GM23338 (cell line): ENCODE data around the gene NT5DC3. TPM values are rescaled to one million over a fixed set of nuclear protein-coding genes. Genes with fewer than 3 reads are reported as not detected.

Experiments
- ATAC-seq: fragments of 200-7000 bp; cut with Tn5 transposase; 3 replicates; pipeline ENCODE4 v1.9.1; 2020
- DNase-seq: peaks from one replicate; pipeline ENCODE4 v3.0.0-alpha.2; 2015; ENCODE audit warnings: low spot score
- H2AFZ ChIP-seq: fragments of 200-600 bp; sonication (generic); 2 replicates; pipeline ENCODE4 v1.8.0; 2016; ENCODE audit warnings: antibody characterized with exemption, mild to moderate bottlenecking, moderate library complexity
- H3F3A ChIP-seq: fragments of 200-600 bp; sonication (generic); replicated peaks from 2 replicates; pipeline ENCODE4 v1.8.0; 2017; ENCODE audit warnings: antibody characterized with exemption, mixed run types, low read depth
- H3K27ac ChIP-seq: fragments of 200-600 bp; sonication (generic); 2 replicates; pipeline ENCODE4 v1.6.1; 2016; ENCODE audit warnings: low read depth
- H3K27me3 ChIP-seq: fragments of 200-600 bp; sonication (generic); 2 replicates; pipeline ENCODE4 v1.8.0; 2016; ENCODE audit warnings: mild to moderate bottlenecking, mixed run types, moderate library complexity; ENCODE audit not compliant: insufficient read depth
- H3K36me3 ChIP-seq: fragments of 200-600 bp; sonication (generic); 2 replicates; pipeline ENCODE4 v1.8.0; 2016; ENCODE audit warnings: mild to moderate bottlenecking; ENCODE audit not compliant: insufficient read depth
- H3K4me1 ChIP-seq: fragments of 200-600 bp; sonication (generic); 2 replicates; pipeline ENCODE4 v1.8.0; 2016; ENCODE audit warnings: mild to moderate bottlenecking, moderate library complexity; ENCODE audit not compliant: insufficient read depth
- H3K4me2 ChIP-seq: fragments of 200-600 bp; sonication (generic); 2 replicates; pipeline ENCODE4 v1.7.1; 2017; ENCODE audit warnings: mixed run types
- H3K4me3 ChIP-seq: fragments of 200-600 bp; sonication (generic); 2 replicates; pipeline ENCODE4 v1.6.1; 2016; ENCODE audit warnings: mixed run types
- H3K79me2 ChIP-seq: fragments of 200-600 bp; sonication (generic); replicated peaks from 2 replicates; pipeline ENCODE4 v1.8.0; 2017; ENCODE audit warnings: mild to moderate bottlenecking; ENCODE audit not compliant: insufficient read depth
- H3K9me2 ChIP-seq: fragments of 200-600 bp; sonication (generic); 2 replicates; pipeline ENCODE4 v1.8.0; 2017; ENCODE audit not compliant: insufficient read depth
- H4K20me1 ChIP-seq: fragments of 200-600 bp; sonication (generic); replicated peaks from 2 replicates; pipeline ENCODE4 v1.8.0; 2017; ENCODE audit warnings: mild to moderate bottlenecking; ENCODE audit not compliant: insufficient read depth
- H3K27ac Mint-ChIP-seq: 2 replicates; pipeline ENCODE4 v1.8.0; 2020; ENCODE audit warnings: inconsistent platforms, mild to moderate bottlenecking, moderate library complexity, mixed read lengths
- H3K27me3 Mint-ChIP-seq: 3 replicates; pipeline ENCODE4 v1.8.0; 2022; ENCODE audit warnings: low read depth, mild to moderate bottlenecking, moderate library complexity, mixed read lengths, inconsistent platforms; ENCODE audit not compliant: insufficient read depth, poor library complexity
- H3K36me3 Mint-ChIP-seq: 3 replicates; pipeline ENCODE4 v1.8.0; 2021; ENCODE audit warnings: low read depth, mild to moderate bottlenecking, inconsistent platforms, moderate library complexity, mixed read lengths
- H3K4me1 Mint-ChIP-seq: 3 replicates; pipeline ENCODE4 v1.8.0; 2020; ENCODE audit warnings: mild to moderate bottlenecking, inconsistent platforms, mixed read lengths
- H3K4me3 Mint-ChIP-seq: 3 replicates; pipeline ENCODE4 v1.8.0; 2021; ENCODE audit warnings: moderate library complexity, mild to moderate bottlenecking, inconsistent platforms, mixed read lengths
- H3K9me3 Mint-ChIP-seq: 3 replicates; pipeline ENCODE4 v1.8.0; 2020; ENCODE audit warnings: moderate library complexity, mild to moderate bottlenecking, inconsistent platforms, mixed read lengths
- CREB1 ChIP-seq: fragments of 250-450 bp; sonication (Bioruptor Pico); IDR thresholded peaks from 2 replicates; pipeline ENCODE4 v1.5.0; 2020; ENCODE audit warnings: low read depth, mild to moderate bottlenecking, moderate library complexity
- EZH2 ChIP-seq: fragments of 200-600 bp; sonication (generic); IDR thresholded peaks from one replicate; pipeline ENCODE4 v1.8.0; 2017; ENCODE audit warnings: antibody characterized with exemption, mild to moderate bottlenecking, low read depth; ENCODE audit not compliant: unreplicated experiment
- EZH2phosphoT487 ChIP-seq: fragments of 200-600 bp; sonication (generic); IDR thresholded peaks from one replicate; pipeline ENCODE4 v1.8.1; 2018; ENCODE audit warnings: antibody characterized with exemption; ENCODE audit not compliant: unreplicated experiment
- JUNB ChIP-seq: IDR thresholded peaks from one replicate; pipeline ENCODE4 v1.6.1; 2016; ENCODE audit warnings: antibody characterized with exemption; ENCODE audit not compliant: unreplicated experiment
- ZNF114 ChIP-seq: fragments of 250-450 bp; sonication (Bioruptor Pico); IDR thresholded peaks from 2 replicates; pipeline ENCODE4 v1.5.0; 2020; ENCODE audit warnings: mild to moderate bottlenecking, moderate library complexity
- ZNF331 ChIP-seq: fragments of 250-450 bp; sonication (Bioruptor Pico); IDR thresholded peaks from 2 replicates; pipeline ENCODE4 v1.5.0; 2020; ENCODE audit warnings: low read depth, mild to moderate bottlenecking, moderate library complexity
- polyA plus RNA-seq: library from polyadenylated mRNA; unstranded; fragments of >200 nt; fragmentation: Nextera tagmentation; extraction: Ambion mirVana; gene quantifications from 2 replicates; pipeline ENCODE4 v1.2.1, GENCODE V29; 2016
- total RNA-seq: library from RNA; depleted of rRNA; stranded (reverse); fragments of >200 nt; shearing (Covaris generic); gene quantifications from 2 replicates; pipeline ENCODE4 v1.2.3, GENCODE V29; 2014
- TF ChIP-seq, protein P1 (sequence below), 2 experiments: fragments of 200-600 bp in 1 of 2; sonication (generic) in 1 of 2; conservative IDR thresholded peaks; 2 replicates each; pipeline versions ENCODE4 v1.5.1 to v1.6.1; 2016 to 2017; ENCODE audit warnings: antibody characterized with exemption in 2 of 2, low read depth in 2 of 2, mild to moderate bottlenecking in 2 of 2, moderate library complexity in 1 of 2
- TF ChIP-seq, protein P2 (sequence below): fragments of 250-450 bp; sonication (Bioruptor Pico); IDR thresholded peaks from 2 replicates; pipeline ENCODE4 v1.5.0; 2020; ENCODE audit warnings: mild to moderate bottlenecking, moderate library complexity
- TF ChIP-seq, protein P3 (sequence below): IDR thresholded peaks from one replicate; pipeline ENCODE4 v1.6.1; 2018; ENCODE audit warnings: antibody characterized with exemption; ENCODE audit not compliant: unreplicated experiment

Gene NT5DC3
- total and polyA plus RNA-seq, 2 experiments from 2014 or later = 2.2 to 12.5 TPM

DNA sequence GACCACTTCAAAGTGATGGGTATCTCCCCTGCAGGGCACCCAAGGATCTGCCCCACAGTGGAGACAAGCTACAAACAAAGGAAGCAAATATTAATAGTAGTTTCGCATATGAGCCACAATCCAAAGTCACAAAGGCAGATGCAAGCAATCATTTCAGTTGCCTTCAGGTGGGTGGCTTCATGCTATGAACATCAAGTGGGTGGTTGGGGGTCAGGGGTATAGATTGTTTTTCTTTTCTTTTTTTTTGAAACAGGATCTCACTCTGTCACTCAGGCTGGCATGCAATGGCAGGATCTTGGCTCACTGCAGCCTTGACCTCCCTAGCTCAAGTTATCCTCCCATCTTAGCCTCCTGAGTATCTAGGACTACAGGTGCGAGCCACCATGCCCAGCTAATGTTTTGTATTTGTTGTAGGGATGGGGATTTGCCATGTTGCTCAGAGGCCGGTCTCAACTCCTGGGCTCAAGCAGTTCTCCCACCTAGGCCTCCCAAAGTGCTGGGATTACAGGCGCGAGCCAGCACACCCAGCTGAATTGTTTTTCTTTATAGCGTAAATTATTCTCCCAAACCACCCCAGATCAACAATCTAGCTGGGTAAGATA is 13.4 kb upstream of the NT5DC3 start:
- no peak overlapping the region for H3K27ac Mint-ChIP-seq

More for the DNA sequence above, 13.4 kb upstream of the NT5DC3 start:
- Histone ChIP-seq H3K4me3 (no peak overlapping the region), H3K9me2 (no peaks in the 10 kb centered on the region; the same call in 1 of the 2 replicates), H3K36me3 (no peaks in the 10 kb centered on the region), H3F3A (no peaks in the 10 kb centered on the region), H4K20me1 (no peaks in the 10 kb centered on the region), H3K27ac (no peak overlapping the region), H2AFZ (no peak overlapping the region), H3K4me2 (no peak overlapping the region), H3K79me2 (no peaks in the 10 kb centered on the region), H3K4me1 (no peaks in the 10 kb centered on the region), H3K27me3 (no peaks in the 10 kb centered on the region)
- Mint-ChIP-seq H3K36me3 (no peaks in the 10 kb centered on the region), H3K4me3 (no peak overlapping the region), H3K9me3 (no peaks in the 10 kb centered on the region), H3K4me1 (peaks cover 7% of the 10 kb centered on the region), H3K27me3 (peaks cover 4% of the 10 kb centered on the region)
- TF ChIP-seq EZH2phosphoT487 (no peak), ZNF331 (CRISPR knock-in tag) (no peak), JUNB (no peak), ZNF114 (CRISPR knock-in tag) (no peak), EZH2 (no peak), CREB1 (CRISPR knock-in tag) (no peak)
- TF ChIP-seq, protein P1, sequence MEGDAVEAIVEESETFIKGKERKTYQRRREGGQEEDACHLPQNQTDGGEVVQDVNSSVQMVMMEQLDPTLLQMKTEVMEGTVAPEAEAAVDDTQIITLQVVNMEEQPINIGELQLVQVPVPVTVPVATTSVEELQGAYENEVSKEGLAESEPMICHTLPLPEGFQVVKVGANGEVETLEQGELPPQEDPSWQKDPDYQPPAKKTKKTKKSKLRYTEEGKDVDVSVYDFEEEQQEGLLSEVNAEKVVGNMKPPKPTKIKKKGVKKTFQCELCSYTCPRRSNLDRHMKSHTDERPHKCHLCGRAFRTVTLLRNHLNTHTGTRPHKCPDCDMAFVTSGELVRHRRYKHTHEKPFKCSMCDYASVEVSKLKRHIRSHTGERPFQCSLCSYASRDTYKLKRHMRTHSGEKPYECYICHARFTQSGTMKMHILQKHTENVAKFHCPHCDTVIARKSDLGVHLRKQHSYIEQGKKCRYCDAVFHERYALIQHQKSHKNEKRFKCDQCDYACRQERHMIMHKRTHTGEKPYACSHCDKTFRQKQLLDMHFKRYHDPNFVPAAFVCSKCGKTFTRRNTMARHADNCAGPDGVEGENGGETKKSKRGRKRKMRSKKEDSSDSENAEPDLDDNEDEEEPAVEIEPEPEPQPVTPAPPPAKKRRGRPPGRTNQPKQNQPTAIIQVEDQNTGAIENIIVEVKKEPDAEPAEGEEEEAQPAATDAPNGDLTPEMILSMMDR (conservative IDR thresholded peaks at IDR 0.05; ENCODE audit: low read depth in 2 of 2) = no peak
- TF ChIP-seq, protein P2, sequence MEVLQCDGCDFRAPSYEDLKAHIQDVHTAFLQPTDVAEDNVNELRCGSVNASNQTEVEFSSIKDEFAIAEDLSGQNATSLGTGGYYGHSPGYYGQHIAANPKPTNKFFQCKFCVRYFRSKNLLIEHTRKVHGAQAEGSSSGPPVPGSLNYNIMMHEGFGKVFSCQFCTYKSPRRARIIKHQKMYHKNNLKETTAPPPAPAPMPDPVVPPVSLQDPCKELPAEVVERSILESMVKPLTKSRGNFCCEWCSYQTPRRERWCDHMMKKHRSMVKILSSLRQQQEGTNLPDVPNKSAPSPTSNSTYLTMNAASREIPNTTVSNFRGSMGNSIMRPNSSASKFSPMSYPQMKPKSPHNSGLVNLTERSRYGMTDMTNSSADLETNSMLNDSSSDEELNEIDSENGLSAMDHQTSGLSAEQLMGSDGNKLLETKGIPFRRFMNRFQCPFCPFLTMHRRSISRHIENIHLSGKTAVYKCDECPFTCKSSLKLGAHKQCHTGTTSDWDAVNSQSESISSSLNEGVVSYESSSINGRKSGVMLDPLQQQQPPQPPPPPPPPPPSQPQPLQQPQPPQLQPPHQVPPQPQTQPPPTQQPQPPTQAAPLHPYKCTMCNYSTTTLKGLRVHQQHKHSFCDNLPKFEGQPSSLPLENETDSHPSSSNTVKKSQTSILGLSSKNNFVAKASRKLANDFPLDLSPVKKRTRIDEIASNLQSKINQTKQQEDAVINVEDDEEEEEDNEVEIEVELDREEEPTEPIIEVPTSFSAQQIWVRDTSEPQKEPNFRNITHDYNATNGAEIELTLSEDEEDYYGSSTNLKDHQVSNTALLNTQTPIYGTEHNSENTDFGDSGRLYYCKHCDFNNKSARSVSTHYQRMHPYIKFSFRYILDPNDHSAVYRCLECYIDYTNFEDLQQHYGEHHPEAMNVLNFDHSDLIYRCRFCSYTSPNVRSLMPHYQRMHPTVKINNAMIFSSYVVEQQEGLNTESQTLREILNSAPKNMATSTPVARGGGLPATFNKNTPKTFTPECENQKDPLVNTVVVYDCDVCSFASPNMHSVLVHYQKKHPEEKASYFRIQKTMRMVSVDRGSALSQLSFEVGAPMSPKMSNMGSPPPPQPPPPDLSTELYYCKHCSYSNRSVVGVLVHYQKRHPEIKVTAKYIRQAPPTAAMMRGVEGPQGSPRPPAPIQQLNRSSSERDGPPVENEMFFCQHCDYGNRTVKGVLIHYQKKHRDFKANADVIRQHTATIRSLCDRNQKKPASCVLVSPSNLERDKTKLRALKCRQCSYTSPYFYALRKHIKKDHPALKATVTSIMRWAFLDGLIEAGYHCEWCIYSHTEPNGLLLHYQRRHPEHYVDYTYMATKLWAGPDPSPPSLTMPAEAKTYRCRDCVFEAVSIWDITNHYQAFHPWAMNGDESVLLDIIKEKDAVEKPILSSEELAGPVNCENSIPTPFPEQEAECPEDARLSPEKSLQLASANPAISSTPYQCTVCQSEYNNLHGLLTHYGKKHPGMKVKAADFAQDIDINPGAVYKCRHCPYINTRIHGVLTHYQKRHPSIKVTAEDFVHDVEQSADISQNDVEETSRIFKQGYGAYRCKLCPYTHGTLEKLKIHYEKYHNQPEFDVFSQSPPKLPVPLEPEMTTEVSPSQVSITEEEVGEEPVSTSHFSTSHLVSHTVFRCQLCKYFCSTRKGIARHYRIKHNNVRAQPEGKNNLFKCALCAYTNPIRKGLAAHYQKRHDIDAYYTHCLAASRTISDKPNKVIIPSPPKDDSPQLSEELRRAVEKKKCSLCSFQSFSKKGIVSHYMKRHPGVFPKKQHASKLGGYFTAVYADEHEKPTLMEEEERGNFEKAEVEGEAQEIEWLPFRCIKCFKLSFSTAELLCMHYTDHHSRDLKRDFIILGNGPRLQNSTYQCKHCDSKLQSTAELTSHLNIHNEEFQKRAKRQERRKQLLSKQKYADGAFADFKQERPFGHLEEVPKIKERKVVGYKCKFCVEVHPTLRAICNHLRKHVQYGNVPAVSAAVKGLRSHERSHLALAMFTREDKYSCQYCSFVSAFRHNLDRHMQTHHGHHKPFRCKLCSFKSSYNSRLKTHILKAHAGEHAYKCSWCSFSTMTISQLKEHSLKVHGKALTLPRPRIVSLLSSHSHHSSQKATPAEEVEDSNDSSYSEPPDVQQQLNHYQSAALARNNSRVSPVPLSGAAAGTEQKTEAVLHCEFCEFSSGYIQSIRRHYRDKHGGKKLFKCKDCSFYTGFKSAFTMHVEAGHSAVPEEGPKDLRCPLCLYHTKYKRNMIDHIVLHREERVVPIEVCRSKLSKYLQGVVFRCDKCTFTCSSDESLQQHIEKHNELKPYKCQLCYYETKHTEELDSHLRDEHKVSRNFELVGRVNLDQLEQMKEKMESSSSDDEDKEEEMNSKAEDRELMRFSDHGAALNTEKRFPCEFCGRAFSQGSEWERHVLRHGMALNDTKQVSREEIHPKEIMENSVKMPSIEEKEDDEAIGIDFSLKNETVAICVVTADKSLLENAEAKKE = no peak
- TF ChIP-seq, protein P3, sequence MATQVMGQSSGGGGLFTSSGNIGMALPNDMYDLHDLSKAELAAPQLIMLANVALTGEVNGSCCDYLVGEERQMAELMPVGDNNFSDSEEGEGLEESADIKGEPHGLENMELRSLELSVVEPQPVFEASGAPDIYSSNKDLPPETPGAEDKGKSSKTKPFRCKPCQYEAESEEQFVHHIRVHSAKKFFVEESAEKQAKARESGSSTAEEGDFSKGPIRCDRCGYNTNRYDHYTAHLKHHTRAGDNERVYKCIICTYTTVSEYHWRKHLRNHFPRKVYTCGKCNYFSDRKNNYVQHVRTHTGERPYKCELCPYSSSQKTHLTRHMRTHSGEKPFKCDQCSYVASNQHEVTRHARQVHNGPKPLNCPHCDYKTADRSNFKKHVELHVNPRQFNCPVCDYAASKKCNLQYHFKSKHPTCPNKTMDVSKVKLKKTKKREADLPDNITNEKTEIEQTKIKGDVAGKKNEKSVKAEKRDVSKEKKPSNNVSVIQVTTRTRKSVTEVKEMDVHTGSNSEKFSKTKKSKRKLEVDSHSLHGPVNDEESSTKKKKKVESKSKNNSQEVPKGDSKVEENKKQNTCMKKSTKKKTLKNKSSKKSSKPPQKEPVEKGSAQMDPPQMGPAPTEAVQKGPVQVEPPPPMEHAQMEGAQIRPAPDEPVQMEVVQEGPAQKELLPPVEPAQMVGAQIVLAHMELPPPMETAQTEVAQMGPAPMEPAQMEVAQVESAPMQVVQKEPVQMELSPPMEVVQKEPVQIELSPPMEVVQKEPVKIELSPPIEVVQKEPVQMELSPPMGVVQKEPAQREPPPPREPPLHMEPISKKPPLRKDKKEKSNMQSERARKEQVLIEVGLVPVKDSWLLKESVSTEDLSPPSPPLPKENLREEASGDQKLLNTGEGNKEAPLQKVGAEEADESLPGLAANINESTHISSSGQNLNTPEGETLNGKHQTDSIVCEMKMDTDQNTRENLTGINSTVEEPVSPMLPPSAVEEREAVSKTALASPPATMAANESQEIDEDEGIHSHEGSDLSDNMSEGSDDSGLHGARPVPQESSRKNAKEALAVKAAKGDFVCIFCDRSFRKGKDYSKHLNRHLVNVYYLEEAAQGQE = no peak
- ATAC-seq = no peak
- DNase-seq = no peak
